Stimulated activated CD4-positive, alpha-beta T cell treated with anti-CD3 and anti-CD28 coated beads, Interleukin-4, amount 100 ng/mL, for 1 hour (primary cell): Measurements from ENCODE around the gene WDFY2.

Source experiments
- DNase-seq: peaks from one replicate; pipeline ENCODE4 v3.0.0-alpha.2; 2020

WDFY2 gene

DNA sequence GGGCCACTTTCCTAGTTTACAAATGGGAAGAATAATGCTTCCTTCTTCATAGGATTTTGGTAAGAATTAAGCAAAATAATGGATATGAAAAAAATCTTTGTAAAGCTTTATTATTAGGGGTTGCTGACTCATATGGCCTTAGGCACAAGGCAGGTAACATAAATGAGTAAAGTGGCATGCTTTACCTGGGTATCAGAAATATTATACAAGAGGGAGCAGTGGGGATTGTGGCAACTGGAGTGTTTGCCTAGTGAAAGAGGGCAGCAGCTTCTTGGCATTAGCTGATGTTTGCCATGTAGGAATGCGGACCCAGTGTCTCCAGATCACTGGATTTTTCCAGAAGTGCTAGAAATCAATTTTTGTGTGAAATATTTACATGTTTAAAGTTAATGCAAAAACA lies 19.5 kb downstream of the WDFY2 start:
- no peak for DNase-seq

DNA sequence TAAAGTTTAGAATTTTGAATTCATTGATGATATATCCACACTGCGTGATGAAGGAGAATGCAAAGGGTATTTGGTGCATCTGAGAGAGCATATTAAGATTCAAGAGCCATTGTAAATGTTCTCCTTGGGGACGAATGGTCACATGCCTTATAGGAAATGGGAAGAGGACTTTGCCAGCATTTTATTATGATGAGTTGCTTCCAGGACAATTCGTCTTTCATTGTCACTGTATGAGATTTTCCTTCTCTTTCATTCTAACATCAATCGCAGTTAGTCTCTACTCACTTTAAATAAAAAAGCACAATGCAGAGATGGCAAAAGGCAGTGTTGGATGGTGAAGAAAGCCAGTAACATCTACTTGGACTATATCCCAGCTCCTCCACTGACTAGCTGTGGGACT lies 21.4 kb downstream of the WDFY2 start:
- DNase-seq, result no peak

DNA sequence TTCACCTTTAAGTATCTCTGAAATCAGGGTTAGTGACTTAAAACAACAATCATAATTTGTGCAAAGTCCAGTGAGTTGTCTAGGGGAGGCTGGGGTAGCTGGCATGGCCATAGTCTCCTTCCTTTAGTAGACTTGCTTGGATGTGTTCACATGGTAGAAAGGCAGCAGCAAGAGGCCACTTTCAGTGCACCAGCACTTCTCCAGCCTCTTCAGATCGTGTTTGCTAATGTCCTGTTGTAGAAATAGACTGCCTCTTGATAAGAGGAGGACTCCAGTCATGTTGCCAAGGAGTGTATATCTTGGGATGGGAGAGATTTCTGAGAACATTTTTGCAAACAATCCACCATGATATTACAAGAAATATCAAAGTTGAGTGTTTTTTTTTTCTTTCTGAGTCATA lies 22.9 kb downstream of the WDFY2 start:
- no peak for DNase-seq

DNA sequence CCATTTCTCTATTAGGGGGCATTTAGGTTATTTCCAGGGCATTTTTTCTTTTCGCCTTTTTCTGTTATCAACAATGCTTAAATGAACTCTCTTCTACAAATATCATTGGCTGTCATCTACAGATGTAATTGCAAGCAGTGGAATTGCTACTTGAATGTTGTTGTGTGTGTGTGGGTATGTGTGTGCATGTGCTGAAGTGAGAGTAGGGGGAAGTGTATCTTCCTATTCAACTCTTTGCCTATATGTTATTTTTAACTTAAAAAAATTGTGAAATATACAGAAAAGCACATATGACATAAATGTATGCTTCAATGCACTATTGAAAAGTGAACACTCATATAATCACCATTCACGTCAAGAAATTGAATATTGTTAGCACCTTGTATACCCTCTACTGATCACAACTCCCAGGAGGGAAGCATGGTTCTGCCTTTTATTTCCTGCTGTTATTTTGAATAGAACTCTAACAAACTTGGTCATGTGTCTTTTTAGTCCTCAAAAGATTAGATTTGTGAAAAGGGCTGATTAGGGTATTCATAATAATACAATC lies 24.7 kb downstream of the WDFY2 start:
- DNase-seq, result no peak

DNA sequence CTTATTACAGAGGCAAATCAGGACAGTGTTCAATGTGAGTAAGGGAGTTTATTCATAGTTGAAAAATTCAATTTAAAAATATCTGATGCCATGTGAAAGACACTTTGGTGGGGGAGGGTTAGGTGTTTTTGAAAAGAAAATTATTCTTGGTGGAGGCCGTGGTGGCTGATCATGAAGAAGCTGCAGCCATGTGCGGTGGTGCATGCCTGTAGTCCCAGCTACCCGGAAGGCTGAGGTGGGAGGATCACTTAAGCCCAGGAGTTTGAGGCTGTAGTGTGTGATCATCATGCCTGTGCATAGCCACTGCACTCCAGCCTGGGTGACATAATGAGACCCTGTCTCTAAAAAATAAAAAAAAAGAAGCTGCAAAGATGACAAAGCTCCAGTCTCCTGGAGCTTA lies 28.6 kb downstream of the WDFY2 start:
- no peak for DNase-seq

DNA sequence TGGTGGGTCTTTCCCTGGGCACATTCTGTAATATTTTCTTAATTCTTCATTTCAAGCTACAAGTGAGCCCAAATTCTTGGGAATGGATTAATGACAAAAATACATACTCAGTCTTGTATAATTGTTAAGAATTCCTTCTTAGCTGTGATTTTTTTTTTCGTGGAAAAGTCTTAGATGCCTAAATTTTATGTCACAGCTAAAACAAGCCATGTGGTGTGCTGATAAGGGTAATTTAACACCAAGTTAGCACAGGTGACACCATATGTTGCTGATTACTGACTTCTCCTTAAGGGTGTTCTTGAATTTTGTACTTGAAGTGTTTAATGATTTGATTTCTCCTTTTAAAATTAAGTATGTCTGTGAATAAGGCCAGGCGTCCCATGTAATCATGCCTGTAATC lies 29.3 kb downstream of the WDFY2 start:
- no peak for DNase-seq

DNA sequence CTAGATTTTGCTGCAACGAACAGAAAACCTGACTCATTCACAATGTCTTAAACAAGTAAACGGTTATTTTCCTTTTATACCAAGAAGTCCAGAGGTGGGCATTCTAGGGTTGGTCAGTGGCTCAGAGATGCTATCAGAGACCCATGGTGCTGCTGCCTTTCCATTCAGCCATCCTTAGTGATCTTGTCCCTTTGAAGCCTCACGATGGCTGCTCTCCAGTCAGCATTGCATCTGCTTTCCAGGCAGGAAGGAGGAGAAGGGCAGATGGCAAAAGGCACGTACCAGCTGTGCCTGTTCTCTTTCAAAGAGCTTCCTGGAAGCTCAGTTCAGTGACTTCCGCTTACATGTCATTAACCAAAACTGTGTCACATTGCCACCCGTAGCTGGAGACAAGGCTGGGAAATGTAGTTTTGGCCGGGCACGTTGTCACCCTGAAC lies 30.1 kb downstream of the WDFY2 start:
- DNase-seq, result peak; percentile 31

DNA sequence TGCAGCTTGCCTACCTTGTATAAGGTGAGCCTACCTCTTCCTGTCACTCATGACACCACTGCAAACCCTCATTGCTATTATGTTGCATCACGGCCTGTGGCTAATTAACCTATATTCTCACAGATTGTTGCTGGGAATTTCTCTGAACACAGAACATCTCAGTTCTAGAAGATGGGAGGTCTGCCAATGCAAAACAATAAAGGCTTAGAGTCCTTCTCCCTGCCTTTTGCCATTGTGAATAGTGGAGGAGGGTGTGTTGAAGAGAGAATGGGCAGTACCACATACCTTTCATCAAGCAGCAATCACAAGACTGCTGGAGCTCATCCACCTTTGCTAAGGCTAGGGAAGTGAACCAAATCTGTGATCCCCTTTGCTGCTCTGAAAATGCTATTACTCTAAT lies 34.4 kb downstream of the WDFY2 start:
- no peak for DNase-seq

DNA sequence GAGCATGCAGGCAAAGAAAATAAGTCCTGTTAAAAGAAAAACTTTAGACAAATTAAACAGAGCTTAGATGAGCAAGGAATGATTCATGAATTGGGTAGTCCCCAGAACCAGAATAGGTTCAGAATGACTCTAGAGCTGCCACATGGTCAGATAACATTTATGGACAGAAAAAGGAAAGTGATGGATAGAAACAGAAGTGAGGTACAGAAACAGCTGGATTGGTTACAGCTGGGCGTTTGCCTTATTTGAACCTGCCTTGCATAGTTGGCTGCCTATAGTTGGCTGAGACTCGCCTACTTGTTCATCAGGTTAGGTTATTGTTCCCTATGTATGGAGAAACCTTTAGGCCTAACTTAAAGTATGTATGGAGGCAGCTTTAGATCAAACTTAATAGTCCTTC lies 35.4 kb downstream of the WDFY2 start:
- DNase-seq, result no peak

DNA sequence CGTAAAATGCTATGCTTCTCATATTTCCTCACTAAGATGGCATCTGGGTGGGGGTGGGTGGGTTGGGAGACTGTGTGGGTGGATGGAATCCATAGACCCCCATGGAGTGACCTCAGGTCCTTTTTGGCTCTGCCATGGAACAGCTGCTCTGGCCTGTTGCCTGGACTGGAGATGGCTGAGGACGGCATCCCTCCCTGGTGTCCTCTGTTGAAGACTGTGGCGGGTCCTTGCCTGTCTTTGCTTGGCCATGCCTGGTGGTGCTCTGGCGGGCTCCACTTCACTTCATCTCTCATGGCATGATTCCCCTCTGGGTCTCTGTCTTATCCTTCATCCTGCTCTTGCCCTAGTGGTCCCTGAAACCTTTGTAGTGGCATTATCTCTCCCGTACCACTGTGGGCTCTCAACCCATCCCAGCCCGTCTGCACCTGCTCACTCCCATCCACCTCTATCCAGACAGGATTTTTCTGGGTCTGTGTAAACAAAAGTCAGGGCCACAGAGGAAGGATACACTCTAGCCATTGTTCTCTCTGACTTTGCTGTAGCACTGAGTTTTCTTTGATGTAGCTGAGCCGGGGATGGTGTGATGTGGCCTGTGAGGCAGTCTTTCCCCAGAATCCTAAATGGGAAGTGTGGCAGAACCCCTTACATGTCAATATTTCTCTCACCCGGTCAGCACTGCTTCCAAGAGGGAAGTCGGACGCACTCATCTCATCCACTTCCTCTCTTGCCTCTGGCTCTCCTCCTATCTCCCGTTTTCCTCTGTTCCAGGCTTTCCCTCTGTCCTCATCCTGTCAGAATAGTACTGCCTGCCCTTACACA lies 36.1 kb downstream of the WDFY2 start:
- no peak for DNase-seq

DNA sequence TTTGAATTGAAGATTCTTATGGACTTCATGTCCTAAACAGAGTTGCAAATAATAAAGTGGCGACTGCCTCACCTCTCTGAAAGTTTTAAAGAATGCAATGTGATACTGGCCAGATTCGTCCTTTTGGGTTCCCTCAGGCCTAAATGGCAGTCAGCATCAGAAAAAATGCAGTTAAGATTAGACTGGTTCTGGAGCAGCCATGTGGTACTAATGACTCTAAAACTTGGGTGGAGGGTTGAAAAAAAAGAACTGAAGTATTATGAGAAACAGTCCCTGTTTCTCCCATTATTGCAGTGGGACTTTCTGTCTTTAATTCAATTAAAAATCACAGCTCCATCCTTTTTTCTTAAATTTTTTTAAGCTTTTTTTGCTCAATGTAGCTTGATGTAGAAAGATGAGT lies 37.3 kb downstream of the WDFY2 start:
- no peak for DNase-seq

DNA sequence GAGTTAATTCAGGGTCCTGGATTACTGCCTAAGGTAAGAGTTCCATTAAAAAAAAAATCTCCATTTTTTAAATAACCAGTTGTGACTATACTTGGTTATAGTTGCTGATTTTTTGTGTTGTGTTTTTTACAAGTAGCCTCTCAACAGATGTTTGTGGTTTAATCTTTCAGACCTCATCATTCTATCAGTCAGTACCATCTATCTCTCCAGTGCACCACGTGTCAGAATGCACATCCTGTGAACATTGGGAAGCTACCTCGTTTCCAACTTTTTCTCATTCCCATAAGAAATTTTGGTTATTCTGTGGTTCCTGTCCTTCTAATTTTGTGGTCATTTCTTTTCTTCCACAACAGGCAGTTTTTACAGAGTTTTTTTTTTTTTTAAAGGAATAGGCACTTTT lies 39.2 kb downstream of the WDFY2 start:
- no peak for DNase-seq

DNA sequence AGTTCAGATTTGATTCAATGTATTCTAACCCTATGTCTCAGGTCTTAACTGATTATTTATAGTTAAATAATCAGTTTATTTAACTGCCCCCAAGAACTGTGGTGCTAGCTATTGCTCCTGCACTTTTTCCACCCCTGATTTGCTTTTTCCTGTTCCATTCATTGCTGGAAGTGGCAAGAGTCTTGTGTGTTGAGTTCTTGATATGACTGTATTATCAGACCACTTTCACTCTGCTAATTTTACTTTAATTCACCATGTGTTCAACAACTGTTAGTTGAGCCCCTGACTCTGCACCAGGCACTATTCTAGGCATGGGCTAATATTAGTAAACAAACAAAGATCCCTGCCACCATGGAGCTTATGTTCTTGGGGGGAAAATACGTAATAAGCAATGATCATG lies 39.9 kb downstream of the WDFY2 start:
- DNase-seq, result no peak

DNA sequence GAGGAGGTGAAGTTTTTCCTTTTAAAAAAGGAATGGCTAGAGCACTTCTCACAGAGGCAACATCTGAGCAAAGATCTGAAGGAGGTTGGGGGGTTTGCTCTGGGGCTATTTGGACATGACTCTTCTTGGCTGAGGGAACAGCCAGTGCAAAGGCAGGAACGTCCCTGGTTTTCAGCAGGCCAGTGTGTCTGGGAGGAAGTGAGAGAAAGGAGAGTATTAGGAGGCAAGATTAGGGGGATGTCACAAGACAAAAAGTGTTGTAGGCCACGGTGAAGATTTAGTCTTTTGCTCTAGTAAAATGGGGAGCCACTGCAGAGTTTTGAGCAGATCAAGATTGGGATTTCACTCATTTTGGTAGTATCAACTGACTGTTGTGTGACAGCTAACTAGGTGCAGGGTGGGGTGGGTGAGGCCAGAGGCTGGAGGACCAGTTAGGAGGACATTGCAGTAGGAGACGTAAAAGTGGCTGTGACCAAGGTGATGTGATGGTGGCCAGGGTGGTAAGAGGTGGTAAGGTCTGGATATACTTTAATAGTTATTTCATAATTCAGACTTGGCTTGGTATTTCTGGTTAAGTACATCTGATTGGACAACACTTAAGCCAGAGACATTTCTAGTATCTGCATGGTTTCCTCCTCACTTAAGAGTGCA lies 40.6 kb downstream of the WDFY2 start:
- no peak for DNase-seq

DNA sequence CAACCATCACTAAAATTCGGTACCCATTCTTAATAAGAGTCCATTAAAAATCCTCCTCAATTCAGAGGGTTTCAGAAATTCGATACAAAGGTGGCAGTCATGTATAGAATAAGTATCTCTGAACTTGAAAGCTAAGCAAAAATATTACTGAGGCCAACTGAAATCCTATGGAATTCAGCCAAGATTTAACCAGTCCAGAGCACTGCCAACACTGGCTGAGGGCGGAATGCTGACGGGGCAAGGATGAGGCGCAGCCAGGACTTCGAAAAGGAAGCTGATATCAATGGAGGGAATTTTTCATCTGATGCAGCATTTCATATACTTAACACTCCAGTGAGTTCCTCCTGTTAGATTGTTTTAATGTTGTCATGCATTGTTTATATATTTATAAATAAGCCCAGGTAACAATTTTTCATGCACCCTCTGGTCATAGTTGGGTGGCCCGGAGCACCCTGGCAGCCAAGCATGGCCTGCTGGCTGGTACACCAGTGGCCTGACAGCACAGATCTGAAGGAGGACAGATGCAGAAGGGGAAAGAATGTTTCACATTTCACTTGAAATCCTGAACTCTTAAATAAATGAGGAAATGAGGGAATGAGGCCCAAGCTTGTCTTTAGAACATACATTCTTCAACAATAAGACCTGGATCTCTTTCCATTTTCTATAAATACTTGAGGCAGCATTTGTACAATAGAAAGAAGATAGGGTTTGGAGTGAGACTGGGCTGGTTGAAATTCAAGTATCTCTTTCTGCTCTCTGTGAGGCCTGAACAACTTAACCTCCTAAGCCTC lies 41.5 kb downstream of the WDFY2 start:
- no peak for DNase-seq

DNA sequence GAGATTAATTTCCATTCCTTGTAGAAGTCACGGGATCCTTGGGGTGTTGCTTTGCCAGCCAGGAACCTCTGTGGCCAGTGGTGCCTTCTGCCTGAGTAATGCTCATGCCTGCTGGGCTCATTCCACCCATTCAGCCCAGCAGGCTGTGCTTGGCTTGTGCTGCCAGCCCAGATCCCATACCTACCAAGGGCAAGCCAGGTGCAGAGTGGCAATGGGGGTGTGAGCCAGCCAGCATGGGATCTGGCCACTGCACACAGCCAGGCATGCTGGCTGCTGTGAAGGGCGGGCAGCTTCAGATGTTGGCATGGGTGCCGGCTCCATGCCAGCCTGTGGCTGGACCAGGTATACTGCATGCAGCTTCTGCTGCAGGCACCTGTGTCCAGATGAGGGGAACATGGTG lies 42.5 kb downstream of the WDFY2 start:
- no peak for DNase-seq

DNA sequence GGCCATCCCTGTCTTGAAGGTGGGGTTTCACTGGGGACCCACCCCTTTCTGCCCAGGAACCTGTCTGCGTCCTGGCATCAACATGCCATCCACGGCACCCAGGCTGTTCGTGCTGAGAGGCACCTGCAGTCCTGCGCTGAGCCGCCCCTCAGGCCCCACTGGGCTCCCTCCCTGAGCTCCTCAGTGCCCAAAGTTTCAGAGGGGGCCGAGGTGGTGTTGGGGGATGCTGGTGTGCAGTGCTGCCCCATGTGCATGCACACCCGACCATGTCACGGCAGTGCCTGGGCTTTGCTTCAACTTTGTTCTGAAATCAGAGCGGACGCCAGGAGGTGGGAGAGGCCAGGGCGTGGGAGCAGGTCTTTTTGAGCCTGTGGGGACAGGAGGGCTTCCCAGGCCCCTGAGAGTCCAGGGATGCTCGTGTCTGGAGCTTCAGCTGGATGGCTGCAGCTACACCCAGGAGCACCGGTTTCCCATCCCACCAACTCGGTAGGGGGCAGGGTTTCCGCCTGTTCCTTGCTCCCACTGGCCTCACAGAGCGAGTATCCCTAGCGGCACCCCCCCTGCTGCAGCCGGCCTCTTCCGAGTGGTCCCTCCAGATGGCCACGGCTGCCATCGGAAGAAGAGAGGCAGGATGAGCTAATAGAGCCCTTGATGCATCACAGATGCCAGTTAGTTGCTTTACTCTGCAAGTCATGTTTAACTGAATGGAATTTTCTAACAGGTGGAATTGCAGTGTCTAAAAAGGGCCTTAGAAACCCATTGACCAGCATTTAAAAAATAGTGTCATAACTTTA lies 44.0 kb downstream of the WDFY2 start:
- DNase-seq, result no peak

DNA sequence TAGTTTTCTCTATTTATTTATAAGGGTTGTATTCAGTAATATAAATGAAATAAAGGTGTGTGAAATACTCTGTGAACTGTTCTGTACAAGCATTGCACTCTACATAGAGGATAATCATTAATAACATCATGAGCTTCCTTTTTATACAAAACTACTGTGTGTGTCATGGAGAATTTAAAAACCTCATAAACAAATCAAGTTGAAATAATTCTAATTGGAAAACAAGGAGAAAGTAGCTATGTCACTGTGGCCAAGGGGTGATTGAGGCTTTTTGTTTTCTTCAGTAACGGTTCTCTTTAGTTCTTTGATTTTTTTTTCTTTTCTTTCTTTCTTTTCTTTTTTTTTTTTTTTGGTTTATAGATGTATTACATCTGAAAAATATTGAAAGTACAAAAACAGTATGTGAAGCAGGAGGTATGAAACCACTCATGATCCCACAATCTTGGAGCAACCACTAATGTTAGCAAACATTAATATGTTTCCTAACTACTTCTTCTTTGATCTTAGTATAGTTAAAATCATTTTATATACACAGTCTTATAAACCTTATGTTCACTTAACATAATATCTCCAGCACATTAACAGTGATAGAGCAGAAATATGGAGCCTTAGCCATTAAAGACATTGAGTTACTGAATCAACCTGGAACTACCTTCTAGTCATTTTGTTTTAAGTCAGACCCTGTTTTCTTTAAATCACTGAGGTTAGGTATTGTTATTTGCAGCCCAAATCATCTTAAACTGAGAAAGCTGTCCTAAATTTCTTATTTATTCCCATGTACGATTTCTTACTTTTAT lies 45.4 kb downstream of the WDFY2 start:
- no peak for DNase-seq

DNA sequence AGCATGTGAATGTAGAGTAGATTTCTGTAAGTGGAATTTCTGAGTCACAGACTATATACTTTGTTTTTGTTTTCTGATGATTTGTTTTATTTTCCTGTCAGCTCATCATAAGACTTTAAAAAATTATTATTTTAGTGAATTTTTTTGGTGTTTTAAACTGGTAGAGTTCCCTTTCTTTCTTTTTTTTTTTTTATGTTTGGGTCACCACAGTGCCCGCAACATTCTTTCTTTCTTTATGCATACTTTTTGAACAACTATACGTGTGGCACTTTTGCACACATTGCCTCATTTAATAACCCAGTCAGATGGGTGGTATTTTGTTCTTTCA lies 46.0 kb downstream of the WDFY2 start:
- DNase-seq, result no peak

DNA sequence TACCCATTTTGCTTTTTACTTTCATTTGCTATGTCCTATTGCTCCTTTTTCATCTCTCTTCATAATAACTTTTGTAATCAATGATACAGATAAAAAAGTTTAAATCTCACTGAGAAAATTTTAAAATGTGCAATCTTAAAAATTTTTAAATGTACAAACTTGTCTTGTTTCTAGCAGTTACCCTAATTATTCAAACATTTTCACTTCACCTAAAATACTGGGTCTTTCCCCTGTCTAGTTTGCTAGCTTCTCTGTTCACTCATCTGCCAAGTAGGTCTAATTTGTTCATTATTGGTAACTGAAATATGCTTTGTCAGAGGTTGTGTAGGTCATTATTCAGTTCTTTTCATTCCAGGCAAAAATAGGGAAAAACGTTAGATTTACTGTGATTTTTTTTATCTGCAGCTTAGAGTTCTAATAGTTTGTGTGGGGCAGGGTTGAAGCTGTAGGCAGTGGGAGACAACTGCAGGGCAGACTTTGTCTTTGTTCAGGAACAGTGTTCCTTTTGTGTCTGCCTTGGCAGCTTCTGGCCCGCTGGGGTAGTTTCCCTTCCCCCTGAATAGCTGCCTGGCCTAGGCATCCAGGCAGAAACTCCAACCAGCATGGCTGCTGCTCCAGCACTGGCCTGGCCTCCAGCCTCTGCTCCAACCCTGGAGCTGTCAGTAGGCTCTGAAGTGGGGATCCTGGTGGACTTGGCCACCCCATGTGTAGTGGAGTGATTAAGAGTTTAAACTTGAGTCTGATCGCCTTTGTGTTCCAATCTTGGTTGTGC lies 48.5 kb downstream of the WDFY2 start:
- DNase-seq, result no peak
